K562 (cell line): Measurements from ENCODE around the gene CHD6. TPM values are rescaled to one million over a fixed set of nuclear protein-coding genes. Genes with fewer than 3 reads are reported as not detected.
A peak's percentile ranks its signal among the peaks of the same experiment; 100 is the strongest.

Source experiments
- ASH1L ChIP-seq: fragments of 450-650 bp; IDR thresholded peaks from 2 replicates; pipeline ENCODE4 v1.6.1; 2018; ENCODE audit warnings: borderline replicate concordance, mild to moderate bottlenecking, low read depth; ENCODE audit not compliant: partially characterized antibody
- BCOR ChIP-seq: fragments of 450-650 bp; IDR thresholded peaks from 2 replicates; pipeline ENCODE4 v1.6.1; 2016
- CEBPG ChIP-seq, 3 experiments: fragments of 200-800 bp in 1 of 3; sonication (Bioruptor generic) in 1 of 3; sonication (generic) in 1 of 3; formaldehyde crosslinking in 1 of 3; IDR thresholded peaks in 2 of 3; conservative IDR thresholded peaks in 1 of 3; 2 replicates each; pipeline versions ENCODE4 v1.6.1 to v1.8.0; 2016 to 2022; ENCODE audit warnings: missing compliant biosample characterization in 2 of 3, missing genetic modification characterization in 2 of 3, mild to moderate bottlenecking in 1 of 3, missing genetic modification reagents in 1 of 3
- CREBBP ChIP-seq: IDR thresholded peaks from one replicate; pipeline ENCODE4 v1.6.1; 2012; ENCODE audit warnings: low read depth, mild to moderate bottlenecking, control low read depth, inconsistent platforms, low read length
- EWSR1 ChIP-seq: fragments of 450-650 bp; IDR thresholded peaks from 2 replicates; pipeline ENCODE4 v1.6.1; 2018; ENCODE audit warnings: borderline replicate concordance, mild to moderate bottlenecking, low read depth, moderate library complexity; ENCODE audit not compliant: partially characterized antibody
- FOXJ3 ChIP-seq: sonication (generic); formaldehyde crosslinking; IDR thresholded peaks from 2 replicates; pipeline ENCODE4 v1.4.0; 2020; ENCODE audit warnings: mild to moderate bottlenecking, missing genetic modification reagents
- GATAD2B ChIP-seq: fragments of 450-650 bp; IDR thresholded peaks from 2 replicates; pipeline ENCODE4 v1.6.1; 2017; ENCODE audit warnings: mild to moderate bottlenecking, borderline replicate concordance
- MAFG ChIP-seq: fragments of 450-650 bp; conservative IDR thresholded peaks from 2 replicates; pipeline ENCODE4 v1.6.1; 2016; ENCODE audit warnings: missing genetic modification characterization, missing compliant biosample characterization
- MTA2 ChIP-seq: fragments of 450-650 bp; IDR thresholded peaks from 2 replicates; pipeline ENCODE4 v1.6.1; 2016; ENCODE audit warnings: low read depth
- POLR2B ChIP-seq: fragments of 450-650 bp; IDR thresholded peaks from 2 replicates; pipeline ENCODE4 v1.6.1; 2018; ENCODE audit warnings: low read depth; ENCODE audit not compliant: partially characterized antibody
- SETDB1 ChIP-seq: IDR thresholded peaks from one replicate; pipeline ENCODE4 v1.6.1; 2012; ENCODE audit warnings: low read length, control low read depth, inconsistent platforms
- SIN3A ChIP-seq, 2 experiments: fragments of 150-350 bp in 1 of 2; IDR thresholded peaks; 2 replicates each; pipeline ENCODE4 v1.6.1; 2011 to 2016; ENCODE audit warnings: borderline replicate concordance in 2 of 2, low read depth in 2 of 2, low read length in 2 of 2, mild to moderate bottlenecking in 2 of 2, moderate library complexity in 2 of 2; ENCODE audit not compliant: control insufficient read depth in 1 of 2
- SIN3B ChIP-seq: fragments of 450-650 bp; IDR thresholded peaks from 2 replicates; pipeline ENCODE4 v1.6.1; 2017; ENCODE audit warnings: low read depth, mild to moderate bottlenecking, moderate library complexity
- USF1 ChIP-seq: sonication (generic); formaldehyde crosslinking; IDR thresholded peaks from 2 replicates; pipeline ENCODE4 v1.9.0; 2022; ENCODE audit warnings: mild to moderate bottlenecking, missing genetic modification reagents
- XRCC5 ChIP-seq: fragments of 200-400 bp; formaldehyde crosslinking; IDR thresholded peaks from 2 replicates; pipeline ENCODE4 v1.6.1; 2017; ENCODE audit warnings: low read depth, mild to moderate bottlenecking, low read length
- ZBTB7A ChIP-seq: IDR thresholded peaks from 2 replicates; pipeline ENCODE4 v1.6.1; 2011; ENCODE audit warnings: low read depth, mild to moderate bottlenecking, low read length, moderate library complexity, borderline replicate concordance; ENCODE audit not compliant: control insufficient read depth
- ZBTB8A ChIP-seq: fragments of 450-650 bp; IDR thresholded peaks from 2 replicates; pipeline ENCODE4 v1.6.1; 2018; ENCODE audit warnings: mild to moderate bottlenecking, moderate library complexity; ENCODE audit not compliant: partially characterized antibody
- ZNF511 ChIP-seq: sonication (generic); formaldehyde crosslinking; IDR thresholded peaks from 2 replicates; pipeline ENCODE4 v1.8.0; 2022; ENCODE audit warnings: mild to moderate bottlenecking, missing genetic modification reagents
- ZNF609 ChIP-seq: sonication (generic); formaldehyde crosslinking; IDR thresholded peaks from 2 replicates; pipeline ENCODE4 v1.8.1; 2023; ENCODE audit warnings: missing genetic modification reagents, mild to moderate bottlenecking, borderline replicate concordance
- ZNF717 ChIP-seq: fragments of 250-450 bp; sonication (Bioruptor Pico); IDR thresholded peaks from 2 replicates; pipeline ENCODE4 v1.5.0; 2021
- ZNF79 ChIP-seq: fragments of 250-450 bp; sonication (Bioruptor Pico); IDR thresholded peaks from 2 replicates; pipeline ENCODE4 v1.4.0; 2020; ENCODE audit warnings: low read depth, mild to moderate bottlenecking, moderate library complexity
- polyA plus RNA-seq, 8 experiments: library from polyadenylated mRNA; depleted of rRNA in 4 of 8; stranded (reverse) in 5 of 8; unstranded in 3 of 8; fragments of >200 nt; fragmentation: Nextera tagmentation in 2 of 8; fragmentation: Illumina TruSeq in 1 of 8; extraction: Ambion mirVana in 2 of 8; extraction: Trizol in 1 of 8; gene quantifications; 2 replicates each; pipeline versions ENCODE4 v1.2.1 to v1.2.3, GENCODE V29; 2011 to 2014; ENCODE audit warnings: inconsistent platforms in 1 of 8, missing spikeins in 1 of 8
- total RNA-seq, 7 experiments: library from RNA; depleted of rRNA in 6 of 7; stranded (reverse); fragments of >200 nt in 6 of 7; fragmentation: Illumina TruSeq in 2 of 7; extraction: Trizol in 2 of 7; gene quantifications; 2 replicates each; pipeline versions ENCODE4 v1.2.1 to v1.2.3, GENCODE V29; 2011 to 2021; ENCODE audit warnings: low replicate concordance in 1 of 7

CHD6 gene
- total and polyA plus RNA-seq, 9 of the 15 experiments (the other 6 are each of a cell fraction or from before 2014, with no cell fraction given): 3.9 to 24.2 (median 12.8) TPM

GRCh38 chr20:41617902-41618806 is at the start of gene CHD6 (continued):
- TF ChIP-seq ZNF717 (CRISPR knock-in tag) (no peak), SETDB1 (no peak), SIN3B (no peak), CREBBP (no peak), GATAD2B (0 out of 2 replicates have a peak, but pooled peaks have one; percentile 47), CEBPG (CRISPR knock-in tag; IDR thresholded peaks at IDR 0.05) (no peak), CEBPG (tag; conservative IDR thresholded peaks at IDR 0.05 in 1 of 2, IDR thresholded peaks at IDR 0.05 in 1 of 2) (no peak), USF1 (CRISPR knock-in tag) (no peak), FOXJ3 (no peak), EWSR1 (no peak), MTA2 (no peak), ZNF79 (CRISPR knock-in tag) (no peak), ZBTB8A (no peak), ASH1L (peak; percentile 96), ZNF609 (no peak), ZBTB7A (peak; percentile 88; the same call in 1 of the 2 replicates), SIN3A (IDR thresholded peaks at IDR 0.05; ENCODE audit: borderline replicate concordance in 2 of 2, control insufficient read depth in 1 of 2, low read depth in 2 of 2, low read length in 2 of 2) (0 out of 4 replicates have a peak, but pooled peaks of 1 of the 2 experiments have one; percentile 25), MAFG (tag) (no peak), BCOR (no peak), ZNF511 (CRISPR knock-in tag) (no peak), POLR2B (peak; percentile 17), XRCC5 (0 out of 2 replicates have a peak, but pooled peaks have one; percentile 43)
